HG03175 (cell line): ENCODE measurements around the gene CASK.

Experiments used
- ATAC-seq: cut with Tn5 transposase; IDR thresholded peaks from one replicate; pipeline ENCODE4 v1.9.1; 2021; ENCODE audit warnings: mild to moderate bottlenecking, moderate library complexity; ENCODE audit not compliant: unreplicated experiment

CASK gene, protein sequence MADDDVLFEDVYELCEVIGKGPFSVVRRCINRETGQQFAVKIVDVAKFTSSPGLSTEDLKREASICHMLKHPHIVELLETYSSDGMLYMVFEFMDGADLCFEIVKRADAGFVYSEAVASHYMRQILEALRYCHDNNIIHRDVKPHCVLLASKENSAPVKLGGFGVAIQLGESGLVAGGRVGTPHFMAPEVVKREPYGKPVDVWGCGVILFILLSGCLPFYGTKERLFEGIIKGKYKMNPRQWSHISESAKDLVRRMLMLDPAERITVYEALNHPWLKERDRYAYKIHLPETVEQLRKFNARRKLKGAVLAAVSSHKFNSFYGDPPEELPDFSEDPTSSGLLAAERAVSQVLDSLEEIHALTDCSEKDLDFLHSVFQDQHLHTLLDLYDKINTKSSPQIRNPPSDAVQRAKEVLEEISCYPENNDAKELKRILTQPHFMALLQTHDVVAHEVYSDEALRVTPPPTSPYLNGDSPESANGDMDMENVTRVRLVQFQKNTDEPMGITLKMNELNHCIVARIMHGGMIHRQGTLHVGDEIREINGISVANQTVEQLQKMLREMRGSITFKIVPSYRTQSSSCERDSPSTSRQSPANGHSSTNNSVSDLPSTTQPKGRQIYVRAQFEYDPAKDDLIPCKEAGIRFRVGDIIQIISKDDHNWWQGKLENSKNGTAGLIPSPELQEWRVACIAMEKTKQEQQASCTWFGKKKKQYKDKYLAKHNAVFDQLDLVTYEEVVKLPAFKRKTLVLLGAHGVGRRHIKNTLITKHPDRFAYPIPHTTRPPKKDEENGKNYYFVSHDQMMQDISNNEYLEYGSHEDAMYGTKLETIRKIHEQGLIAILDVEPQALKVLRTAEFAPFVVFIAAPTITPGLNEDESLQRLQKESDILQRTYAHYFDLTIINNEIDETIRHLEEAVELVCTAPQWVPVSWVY

DNA sequence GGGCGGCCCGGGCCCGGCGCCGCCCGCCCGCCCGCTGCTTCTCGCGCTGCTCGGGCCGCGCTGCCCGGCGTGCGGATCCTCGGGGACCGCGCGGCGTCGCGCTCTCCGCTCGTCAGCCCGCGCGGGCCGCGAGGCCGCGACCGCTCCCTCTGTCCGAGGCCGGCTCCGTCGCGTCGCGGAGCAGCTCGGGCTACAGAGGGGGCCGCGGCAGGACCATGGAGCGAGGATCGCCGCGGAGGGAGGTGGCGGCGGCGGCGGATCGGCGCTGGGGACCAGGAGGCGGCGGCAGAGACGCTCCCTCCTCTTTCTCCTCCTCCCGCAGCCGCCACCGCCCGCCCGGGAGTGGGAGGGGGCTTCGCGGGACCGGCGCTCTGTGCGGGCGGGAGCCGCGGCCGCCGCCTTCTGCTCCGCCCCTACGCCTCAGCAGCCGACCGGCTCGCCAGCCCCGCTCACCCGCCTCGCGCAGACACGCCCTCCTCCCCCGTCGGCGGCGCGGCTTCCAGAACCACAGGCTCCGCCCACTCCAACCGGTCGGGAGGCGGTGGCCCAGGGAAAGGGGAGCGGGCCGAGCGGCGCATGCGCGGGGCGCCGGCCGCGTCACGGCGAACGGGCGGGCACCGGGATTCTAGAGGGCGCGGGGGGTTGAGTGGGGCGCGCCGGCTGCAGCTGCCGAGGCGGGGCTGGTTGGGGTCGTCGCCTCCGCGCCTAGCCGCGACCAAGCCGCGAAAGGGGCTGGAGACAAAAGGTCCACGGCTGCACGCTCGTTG lies at the start of gene CASK:
Gene CASK, minus strand, starts transcription at position 344 of the 767 bp plus-strand sequence. CDS start 566 bp downstream, outside the sequence.
- ATAC-seq = peak; percentile 79

DNA sequence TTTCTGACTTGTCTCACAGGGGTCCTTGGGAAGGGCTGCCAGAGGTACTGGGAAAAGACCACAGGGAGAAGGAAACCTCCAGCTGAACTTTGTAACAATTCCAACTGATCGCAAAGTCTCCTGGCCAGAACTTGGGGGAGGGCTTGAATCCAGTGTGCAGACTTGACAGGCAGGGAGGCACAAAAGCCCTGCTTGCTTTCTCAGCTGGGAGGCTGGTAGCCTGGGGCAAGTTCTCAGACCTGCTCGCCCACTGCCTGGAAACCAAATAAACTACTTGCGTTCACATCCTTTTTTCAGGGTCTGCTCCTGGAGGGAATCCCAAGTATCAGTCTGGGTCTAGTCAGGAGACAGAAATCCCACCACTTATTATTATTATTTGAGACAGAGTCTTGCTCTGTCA lies 48.0 kb upstream of the CASK start:
- no peak for ATAC-seq

DNA sequence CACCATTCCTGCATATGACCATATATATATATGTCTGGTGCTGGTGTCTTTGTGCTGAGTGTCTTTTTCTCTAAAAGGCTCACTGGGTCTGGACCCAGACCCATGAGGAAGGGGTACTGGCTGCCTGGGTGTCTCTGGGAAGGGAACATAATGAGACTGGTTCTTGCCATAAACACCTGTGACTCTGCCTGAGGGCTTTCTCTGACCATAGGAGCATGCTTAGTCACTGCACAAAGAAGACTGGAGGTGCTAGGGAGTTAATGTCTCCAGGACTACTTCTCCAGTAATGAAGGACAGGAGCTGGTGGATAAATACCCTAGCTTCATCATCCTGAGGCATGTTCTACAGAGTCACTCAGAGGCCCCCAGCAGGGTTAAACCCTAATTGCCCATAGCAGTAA lies 47.1 kb upstream of the CASK start:
- no peak for ATAC-seq

DNA sequence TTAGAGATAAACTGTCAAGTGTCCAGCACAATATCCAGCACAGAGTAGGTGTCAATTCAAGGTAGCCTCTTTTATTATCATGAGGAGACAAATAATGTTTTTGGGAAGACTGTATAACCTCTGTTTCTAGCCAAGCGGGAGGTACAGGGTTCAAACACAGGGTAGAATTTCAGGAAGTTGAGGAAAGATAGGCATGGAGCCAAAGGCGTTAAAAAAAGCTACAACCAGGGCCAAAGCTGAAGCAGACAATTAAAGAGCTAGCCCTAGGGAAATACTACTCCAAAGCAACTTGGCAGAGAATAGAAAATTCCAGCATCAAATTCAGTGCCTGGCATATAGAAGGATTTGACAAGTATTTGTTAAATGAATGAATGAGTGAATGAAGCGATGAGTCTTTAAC lies 40.0 kb upstream of the CASK start:
- ATAC-seq = no peak

DNA sequence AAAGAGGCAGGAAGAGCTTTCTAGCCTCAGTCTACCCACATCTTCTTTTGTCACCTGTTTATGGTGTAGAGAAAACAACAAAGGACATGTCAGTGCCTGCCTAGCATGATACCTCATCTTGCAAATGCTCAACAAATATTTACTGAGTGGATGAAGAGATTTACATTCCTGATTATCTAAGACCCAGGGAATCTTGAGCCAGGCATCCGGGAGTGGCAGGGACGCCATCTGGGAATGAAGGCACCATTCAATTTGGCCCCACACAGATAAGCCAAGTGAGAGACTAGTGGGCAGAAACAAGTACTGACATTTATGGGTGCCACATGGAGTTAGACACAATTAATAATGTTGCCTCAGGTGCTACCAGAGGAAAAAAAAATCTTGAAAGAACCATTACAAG lies 36.8 kb upstream of the CASK start:
- no peak for ATAC-seq

DNA sequence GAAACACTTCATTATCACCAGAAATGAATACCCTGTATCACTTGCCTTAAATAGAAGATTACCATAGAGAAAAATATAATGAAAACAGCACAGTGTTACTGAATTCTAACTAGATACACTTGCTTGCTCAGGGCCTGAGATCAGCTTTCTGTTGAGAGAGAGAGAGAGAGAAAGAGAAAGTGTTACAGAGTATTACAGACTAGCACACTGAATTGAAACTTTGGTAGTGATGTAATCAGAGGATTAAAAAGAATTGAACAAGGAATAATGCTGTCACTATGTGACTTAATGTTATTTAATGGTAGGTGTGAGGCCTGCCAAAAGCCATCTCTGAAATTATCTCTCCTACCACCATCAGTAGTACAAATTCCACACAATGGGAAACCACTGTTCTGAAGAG lies 35.5 kb upstream of the CASK start:
- ATAC-seq = no peak

DNA sequence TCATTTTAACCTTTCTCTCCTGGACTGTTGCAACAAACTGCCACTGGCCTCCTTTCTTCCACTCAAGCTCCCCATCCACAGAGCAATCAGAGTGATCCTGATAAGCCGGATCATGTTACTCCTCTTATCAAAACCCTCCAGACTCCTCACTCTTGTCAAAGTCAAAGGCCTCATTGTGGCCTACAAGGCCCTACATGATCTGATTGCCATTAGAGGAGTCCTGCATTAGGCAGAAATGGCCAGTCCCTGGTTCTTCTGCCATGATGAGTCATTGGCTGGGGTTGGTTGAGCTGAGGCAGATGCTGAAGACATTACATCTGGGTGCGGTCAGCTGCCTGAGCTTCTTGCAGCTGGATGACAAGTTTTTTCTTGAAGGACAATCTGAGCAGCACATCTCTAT lies 32.7 kb upstream of the CASK start:
- no peak for ATAC-seq

DNA sequence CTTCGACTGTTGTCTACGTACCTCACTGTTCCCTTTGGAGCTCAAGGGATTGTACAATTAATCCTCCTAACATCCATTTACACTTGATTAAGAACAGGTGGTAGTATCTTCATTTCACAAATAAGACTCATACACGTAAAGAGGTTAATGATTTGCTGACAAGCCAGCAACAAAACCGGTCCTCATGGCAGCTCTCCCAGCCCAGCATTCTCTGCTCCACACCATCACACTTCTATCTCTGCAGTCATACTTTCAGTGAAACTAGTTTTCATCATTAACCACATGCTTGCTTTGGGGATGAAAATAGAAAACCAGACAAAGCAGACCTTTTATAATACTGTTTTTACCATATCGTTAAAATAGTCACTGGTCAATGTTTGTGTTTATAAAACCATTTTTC lies 28.7 kb upstream of the CASK start:
- peak; percentile 58 for ATAC-seq

DNA sequence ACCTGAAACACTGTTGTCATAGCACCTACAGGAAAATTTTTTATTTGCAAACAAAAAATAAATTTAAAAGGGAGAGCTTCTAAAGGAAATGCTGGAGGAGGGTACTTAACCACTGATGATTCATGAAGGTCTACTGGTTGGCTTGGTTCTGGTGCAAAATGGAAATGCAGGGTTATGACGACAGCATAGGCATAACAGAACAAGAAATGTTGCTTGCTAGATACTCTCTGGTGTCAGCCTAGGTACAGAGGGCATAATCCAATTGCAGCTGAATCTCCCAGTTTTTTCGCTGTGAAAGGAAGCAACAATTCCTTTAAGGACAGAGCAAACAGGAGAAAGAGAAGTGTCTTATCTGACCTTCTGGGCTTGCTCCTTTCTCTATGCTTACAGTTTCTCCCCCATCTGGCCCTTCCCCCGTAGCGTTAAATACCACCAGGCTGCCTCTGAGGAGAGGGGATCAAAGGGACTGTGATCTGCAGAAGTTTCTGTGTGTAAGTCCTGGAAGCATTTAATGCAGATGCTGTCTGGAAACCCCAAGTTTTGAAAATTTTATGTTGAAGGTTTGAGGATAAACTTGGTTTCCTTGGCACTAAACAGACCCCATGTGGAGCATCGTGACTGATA lies 23.7 kb upstream of the CASK start:
- ATAC-seq = no peak

DNA sequence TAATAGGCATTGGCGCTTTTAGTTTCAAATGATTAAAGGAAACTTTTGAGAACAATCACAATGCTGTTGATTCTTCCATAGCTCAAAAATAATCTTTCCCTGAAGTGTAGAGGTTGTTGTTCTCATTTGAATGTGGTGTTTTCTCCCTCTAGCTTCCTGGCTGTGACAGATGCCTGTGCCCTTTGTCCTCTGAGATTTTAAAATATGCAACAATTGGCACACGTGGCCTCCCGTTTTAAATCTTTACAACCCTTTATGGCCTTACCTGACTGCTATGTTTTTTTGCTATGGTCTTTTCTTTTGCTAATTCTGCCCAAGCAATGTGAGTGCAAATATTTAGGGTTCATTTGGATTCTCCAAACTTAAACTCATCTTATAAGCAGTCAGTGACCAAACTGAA lies 22.9 kb upstream of the CASK start:
- no peak for ATAC-seq

DNA sequence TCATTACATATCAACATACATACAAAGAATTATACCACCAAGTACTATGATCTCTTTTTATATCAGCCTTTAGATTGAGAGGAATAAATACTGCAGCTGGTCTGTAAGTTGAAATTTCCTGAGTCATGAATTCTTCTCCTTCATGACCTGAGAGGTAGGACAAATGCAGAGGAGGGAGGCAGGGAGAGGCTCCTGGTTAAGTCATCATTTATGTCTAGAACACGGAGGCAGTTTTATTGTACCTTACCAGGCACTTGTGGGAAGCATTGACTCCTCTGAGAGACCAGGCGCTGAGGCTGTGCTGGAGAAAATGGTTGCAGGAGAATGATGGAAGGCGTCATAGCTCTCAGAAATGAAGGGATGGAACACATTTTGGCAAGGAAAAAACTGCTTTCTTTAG lies 12.5 kb upstream of the CASK start:
- no peak for ATAC-seq

DNA sequence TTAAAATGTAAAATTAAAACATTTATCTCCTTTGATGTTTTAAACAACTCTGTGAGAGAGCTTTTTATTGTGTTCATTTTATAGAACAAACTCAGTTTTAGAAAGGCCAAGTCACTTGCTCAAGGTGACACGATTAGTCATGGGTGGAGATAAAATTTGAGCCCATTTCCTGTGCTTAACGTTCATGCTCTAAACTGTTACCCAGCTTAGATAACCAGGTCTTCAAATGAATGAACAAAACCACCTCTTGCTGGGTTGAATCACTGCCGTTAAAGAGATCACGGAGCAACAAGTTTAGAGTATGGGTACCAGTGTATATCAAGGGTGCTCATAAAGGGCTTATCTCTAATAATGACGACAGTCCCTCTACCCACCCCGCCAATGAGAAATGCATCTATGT lies 10.2 kb upstream of the CASK start:
- ATAC-seq = no peak

DNA sequence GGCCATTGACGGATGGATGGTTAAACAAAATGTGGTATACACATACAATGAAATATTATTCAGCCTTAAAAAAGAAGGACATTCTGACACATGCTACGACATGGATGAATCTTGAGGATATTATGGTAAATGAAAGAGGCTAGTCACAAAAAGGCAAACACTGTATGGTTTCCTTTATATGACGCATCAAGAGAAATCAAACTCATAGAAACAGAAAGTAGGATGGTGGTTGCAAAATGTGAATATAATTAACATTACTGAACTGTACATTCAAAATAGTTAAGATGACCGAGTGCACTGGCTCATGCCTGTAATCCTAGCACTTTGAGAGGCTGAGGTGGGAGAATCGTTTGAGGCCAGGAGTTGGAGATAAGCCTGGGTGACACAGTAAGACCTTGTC lies 9.5 kb upstream of the CASK start:
- ATAC-seq = no peak

DNA sequence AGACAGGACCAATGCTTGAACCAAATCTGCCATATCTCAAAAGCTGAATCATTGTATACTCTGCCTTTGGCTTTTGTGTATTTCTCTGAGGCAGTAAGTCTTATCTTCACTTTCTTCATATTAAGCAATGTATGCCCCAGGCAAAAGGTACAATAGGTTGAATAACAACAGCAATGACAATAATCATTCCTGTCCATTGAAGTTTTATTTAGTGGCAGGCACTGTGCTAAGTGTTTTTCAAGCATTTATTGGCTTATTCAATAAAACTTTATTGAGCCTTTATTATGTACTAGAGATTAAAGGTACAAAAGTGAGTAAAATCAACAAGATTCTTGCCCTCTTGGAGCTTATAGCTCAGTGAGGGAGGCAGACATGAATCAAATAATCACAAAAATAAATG lies 8.2 kb upstream of the CASK start:
- ATAC-seq = no peak

DNA sequence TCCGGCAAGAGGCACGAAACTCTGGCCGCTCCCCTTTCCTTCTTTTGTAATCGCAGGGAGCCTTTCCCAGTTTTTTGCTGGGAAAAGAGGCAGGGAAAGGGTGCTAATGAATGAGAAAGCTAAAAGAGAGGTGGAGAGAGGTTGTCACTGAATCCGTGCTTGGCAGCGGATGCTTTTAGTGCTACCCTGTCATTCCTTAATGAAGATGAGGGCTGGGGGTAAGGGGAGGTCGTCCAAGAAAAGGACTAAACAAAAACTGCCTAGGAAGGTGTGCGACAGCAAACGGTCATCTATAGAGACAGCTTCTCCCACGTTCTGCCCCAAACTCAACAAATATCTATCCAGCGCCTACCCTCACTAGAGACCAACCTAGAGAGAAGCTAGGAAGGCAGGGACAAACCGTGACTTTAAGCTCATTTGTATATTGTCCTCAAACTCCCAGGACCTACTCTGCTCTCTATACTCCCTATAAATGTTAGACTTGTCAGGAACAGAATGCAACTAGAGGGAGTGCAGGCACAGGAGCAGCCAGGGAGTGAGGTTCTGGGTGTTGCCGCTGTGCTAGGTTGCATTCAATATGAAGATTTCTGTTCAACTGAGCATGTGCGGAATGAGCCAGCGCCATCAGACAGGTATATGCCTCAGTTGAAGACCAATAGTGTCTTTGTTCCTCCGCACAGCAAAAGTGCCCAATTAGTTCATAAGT lies 777 bp upstream of the CASK start:
- no peak for ATAC-seq

DNA sequence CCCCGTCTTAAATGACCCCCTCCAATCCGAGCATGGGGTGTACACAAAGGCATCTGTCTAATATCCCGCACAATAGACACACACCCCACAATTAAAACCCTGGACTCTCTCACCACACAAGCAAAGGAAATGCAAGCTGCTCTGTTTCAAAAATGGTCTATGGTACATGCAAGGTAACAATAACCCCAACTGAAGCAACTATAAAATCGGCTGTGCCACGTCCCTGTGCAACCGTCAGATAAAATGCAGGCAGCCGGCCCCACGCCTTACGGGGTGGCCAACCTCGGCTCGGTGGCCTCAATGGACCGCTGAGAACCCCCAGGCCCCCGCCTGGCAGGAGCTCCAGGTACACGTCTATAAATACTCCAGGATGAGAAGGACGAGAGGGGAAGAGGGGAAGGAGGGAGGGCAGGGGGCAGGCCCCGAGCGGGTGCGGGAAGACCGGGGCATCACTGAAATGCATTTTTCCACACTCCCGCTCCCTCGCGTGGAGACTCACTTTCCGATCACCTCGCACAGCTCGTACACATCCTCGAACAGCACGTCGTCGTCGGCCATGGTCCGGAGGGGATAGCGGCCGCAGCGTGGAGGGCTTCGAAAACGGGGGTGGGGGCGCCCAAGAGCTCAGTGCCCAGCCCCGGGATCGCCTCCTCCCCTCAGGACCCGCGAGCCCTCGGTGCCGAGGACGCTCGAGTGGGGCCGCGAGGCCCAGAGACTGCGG lies 763 bp downstream of the CASK start:
- ATAC-seq = no peak

DNA sequence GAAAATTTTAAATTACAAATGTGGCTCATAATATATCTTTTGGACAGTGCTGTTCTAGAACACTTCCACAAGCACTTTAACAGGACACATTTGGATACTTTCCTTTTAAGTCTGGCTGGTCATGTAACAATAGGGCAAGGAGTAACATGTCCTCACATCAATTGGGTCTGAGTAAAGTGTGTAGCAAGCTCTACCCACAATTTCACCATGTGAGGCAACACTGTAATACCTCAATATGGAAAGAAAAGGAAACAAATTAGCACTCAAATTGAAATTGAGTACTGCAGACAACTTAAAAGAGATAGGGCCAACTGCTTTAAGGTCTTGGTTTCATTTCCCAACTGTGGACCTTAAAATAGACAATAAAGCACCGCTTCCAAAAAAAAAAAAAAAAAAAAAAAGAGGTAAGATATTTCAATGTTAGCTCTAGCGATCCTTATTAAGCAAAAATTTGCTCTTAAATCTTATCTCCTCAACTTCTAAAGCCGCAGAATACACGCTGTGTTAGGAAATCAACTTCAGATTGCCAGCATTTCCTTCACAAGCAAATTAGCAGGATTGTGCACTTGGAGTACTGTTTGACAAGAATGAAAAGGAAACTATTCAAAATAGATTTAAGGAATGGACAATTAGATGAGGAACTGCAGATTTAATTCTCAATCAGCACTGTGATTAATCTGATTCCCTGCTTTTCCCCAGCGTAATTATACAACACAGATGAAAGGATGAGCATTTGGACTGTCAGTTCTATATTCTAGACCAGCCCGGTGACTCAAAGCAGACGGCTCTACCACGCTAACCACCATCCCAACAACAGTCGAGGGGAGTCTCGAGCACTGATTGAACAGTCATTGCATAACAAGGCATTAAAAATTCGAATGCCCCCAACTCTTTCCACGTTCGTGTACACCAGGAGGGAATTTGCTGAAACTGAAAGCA lies 1.6 kb downstream of the CASK start:
- no peak for ATAC-seq

DNA sequence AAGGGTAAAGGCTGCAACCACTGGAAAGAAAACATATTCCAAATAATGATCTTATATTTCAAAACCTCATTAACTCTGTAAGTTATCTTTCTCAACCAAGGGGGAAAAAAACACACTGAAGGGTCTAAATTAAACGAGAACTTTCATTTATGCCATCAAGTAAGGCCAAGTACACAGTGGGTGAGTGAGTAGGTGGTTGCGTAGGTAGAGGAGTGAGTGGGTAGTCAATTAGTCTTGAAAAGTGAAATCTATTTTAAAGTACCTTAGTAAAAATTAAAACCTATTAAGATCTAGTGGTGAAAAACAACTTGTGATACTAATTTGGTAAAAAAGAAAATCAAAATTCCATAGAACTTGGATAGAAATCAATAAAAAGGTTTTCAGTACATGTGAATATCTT lies 3.5 kb downstream of the CASK start:
- no peak for ATAC-seq

DNA sequence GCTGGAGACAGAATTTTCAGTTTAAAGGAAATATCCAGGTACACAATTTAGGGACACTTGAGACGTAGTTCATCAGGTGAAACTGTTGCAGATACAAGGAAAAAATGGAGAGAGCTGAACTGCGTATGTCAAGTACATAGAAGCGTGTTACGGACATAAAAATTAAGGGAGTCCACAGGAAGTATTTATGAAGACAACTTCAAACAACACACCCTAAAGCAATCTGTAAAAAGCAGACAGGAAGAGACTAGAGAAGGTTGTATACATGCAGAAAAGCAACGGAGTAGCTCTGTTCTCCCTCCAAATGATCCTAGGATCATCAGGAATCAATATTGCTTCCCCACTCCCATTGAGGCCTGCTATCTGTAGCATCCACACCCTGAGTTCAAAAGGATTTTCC lies 5.8 kb downstream of the CASK start:
- no peak for ATAC-seq
